Measurements from ENCODE around the gene SPOCK2. TPM values are rescaled to one million over a fixed set of nuclear protein-coding genes. Genes with fewer than 3 reads are reported as not detected.

The SPOCK2 gene
- polyA plus RNA-seq, 1 experiment = 0.04 TPM

DNA sequence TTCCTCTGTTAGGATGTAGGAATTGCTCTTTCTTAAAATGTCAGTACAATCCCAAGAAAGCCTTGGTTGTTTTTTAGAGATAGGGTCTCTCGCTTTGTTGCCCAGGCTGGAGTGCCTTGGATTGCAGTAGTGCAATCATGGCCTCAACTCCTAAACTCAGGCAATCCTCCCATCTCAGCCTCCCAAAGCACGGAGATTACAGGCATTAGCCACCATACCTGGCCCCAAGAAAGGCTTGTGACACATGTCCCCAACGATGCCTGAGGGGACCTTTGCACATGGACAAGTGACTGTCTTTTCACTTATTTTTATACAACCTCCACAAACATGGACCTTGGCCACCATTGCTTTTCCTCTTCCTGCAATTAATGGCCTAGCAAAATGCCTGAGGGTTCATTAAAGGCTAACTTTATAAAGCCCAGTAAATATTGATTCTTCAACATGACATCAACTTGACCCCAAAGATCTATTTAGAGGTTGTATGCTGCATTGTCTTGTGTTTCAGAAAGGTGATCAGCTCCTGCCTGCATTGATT lies 10.0 kb upstream of the SPOCK2 start:
- Histone ChIP-seq H3K27me3 (ENCODE audit: control insufficient read depth, insufficient read depth, low read length) (no peaks in the 10 kb centered on the region), H3K36me3 (ENCODE audit: control insufficient read depth, insufficient read depth, low read length) (no peaks in the 10 kb centered on the region; the same call in 1 of the 2 replicates), H3K4me3 (ENCODE audit: low read depth, low read length) (no peak overlapping the region)
- CTCF ChIA-PET = no interaction called here
- POLR2A ChIA-PET = no interaction called here
- TF ChIP-seq, protein P1, sequence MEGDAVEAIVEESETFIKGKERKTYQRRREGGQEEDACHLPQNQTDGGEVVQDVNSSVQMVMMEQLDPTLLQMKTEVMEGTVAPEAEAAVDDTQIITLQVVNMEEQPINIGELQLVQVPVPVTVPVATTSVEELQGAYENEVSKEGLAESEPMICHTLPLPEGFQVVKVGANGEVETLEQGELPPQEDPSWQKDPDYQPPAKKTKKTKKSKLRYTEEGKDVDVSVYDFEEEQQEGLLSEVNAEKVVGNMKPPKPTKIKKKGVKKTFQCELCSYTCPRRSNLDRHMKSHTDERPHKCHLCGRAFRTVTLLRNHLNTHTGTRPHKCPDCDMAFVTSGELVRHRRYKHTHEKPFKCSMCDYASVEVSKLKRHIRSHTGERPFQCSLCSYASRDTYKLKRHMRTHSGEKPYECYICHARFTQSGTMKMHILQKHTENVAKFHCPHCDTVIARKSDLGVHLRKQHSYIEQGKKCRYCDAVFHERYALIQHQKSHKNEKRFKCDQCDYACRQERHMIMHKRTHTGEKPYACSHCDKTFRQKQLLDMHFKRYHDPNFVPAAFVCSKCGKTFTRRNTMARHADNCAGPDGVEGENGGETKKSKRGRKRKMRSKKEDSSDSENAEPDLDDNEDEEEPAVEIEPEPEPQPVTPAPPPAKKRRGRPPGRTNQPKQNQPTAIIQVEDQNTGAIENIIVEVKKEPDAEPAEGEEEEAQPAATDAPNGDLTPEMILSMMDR (IDR thresholded peaks at IDR 0.05; ENCODE audit: insufficient read depth, low read depth, low read length) = no peak
- DNase-seq (ENCODE audit: low read depth) = no peak

DNA sequence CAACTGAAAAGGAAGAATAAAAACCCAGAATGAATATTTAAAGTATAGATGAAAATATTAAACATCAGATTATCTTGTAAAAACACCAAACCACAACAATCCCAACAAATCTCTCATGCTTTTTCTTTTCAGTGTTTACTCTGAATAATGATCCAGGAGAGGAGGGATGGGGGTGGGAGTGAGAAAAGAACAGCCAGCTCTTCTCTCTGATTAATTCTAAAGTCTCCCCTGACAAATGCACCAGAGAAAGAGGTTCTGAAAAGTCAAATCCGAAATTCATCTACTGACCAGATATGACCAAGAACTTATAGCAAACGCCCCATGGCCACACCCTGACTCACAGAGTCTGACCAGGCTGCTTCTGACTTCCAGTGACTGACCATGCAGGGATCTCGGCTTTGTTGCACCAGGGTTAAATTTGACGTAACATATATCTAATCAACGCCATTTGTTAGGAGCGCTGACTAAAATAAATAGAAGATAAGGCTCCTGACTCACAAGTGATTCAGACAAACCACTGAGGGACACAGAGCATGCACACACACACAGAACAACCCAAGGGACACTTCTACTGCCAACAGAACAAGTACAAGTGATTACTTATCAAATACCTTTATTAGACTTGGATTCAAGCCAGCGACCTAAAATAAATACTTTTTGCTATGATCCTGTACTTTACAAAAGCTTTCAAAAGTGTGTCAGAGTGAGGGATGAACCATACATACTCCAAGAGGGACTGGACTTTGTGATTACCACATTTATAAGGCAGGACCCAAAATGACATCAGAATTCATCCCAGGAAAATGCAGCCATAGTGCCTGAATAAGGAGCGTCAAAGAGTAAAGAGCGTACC lies 9.3 kb upstream of the SPOCK2 start:
- CTCF ChIA-PET = interaction anchor here (1.0 to 1.3 kb wide), 2 partner anchors 9 to 28 kb away, joined by 3 to 4 read pairs; partner anchors contain the start of gene SPOCK2
- DNase-seq (ENCODE audit: low read depth) = peak; percentile 52
- Histone ChIP-seq H3K36me3 (ENCODE audit: control insufficient read depth, insufficient read depth, low read length) (no peaks in the 10 kb centered on the region; the same call in 1 of the 2 replicates), H3K4me3 (ENCODE audit: low read depth, low read length) (no peak overlapping the region), H3K27me3 (ENCODE audit: control insufficient read depth, insufficient read depth, low read length) (no peaks in the 10 kb centered on the region)
- TF ChIP-seq, protein P1 (IDR thresholded peaks at IDR 0.05; ENCODE audit: insufficient read depth, low read depth, low read length) = no peak
- POLR2A ChIA-PET = no interaction called here

DNA sequence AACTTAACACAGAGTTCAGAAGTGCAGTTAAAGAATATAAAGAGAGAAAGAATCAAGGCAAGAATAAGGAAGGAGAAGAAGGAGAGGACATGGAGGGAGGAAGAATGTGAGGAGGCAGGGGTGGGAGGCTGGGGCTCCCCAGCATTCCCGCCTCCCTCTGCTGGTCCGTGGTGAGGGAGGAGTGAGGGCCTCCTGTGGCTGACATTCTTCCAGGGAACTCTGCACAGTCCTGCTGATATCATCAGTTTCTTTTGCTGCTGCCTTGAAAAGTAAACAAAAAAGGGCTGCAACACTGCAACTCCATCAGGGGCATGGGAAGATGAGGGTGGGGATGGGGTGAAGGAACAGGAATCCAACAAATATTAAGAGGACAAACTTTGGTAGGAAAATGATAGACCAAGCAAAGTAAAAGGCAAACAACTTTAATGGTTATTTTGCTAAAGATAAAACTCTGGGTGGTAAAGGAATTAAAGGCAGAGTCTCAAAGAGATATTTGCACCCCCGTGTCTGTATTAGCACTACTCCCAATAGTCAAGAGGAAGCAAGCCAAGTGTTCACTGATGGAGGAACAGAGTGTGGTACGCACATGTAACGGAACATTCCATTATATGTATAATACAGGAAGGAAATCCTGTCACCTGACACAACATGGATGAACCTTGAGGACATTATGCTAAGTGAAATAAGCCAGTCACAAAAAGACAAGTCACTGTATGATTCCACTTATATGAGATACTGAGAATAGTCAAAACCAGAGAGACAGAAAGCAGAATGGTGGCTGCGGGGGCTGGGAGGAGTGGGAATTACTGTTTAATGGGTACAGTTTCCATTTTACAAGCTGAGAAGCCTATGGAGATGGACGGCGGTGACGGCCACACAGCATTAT lies 8.0 kb upstream of the SPOCK2 start:
- DNase-seq (ENCODE audit: low read depth) = no peak
- TF ChIP-seq, protein P1 (IDR thresholded peaks at IDR 0.05; ENCODE audit: insufficient read depth, low read depth, low read length) = 0 out of 2 replicates have a peak, but pooled peaks have one; percentile 13
- Histone ChIP-seq H3K4me3 (ENCODE audit: low read depth, low read length) (no peak overlapping the region), H3K36me3 (ENCODE audit: control insufficient read depth, insufficient read depth, low read length) (no peaks in the 10 kb centered on the region; the same call in 1 of the 2 replicates), H3K27me3 (ENCODE audit: control insufficient read depth, insufficient read depth, low read length) (no peaks in the 10 kb centered on the region)
- CTCF ChIA-PET = interaction anchor here (1.0 to 1.5 kb wide), 4 partner anchors 8 to 200 kb away, joined by 3 to 6 read pairs (median 4); partner anchors contain the start of gene SPOCK2
- POLR2A ChIA-PET = no interaction called here

- POLR2A ChIA-PET = no interaction called here
- DNase-seq (ENCODE audit: low read depth) = no peak
- Histone ChIP-seq H3K36me3 (ENCODE audit: control insufficient read depth, insufficient read depth, low read length) (no peaks in the 10 kb centered on the region; the same call in 1 of the 2 replicates), H3K4me3 (ENCODE audit: low read depth, low read length) (no peak overlapping the region), H3K27me3 (ENCODE audit: control insufficient read depth, insufficient read depth, low read length) (peaks cover under 1% of the 10 kb centered on the region)
- CTCF ChIA-PET = interaction anchor here (1.2 to 1.5 kb wide), 2 partner anchors 31 to 199 kb away, joined by 4 to 6 read pairs; no protein-coding TSS in a partner anchor
- TF ChIP-seq, protein P1 (IDR thresholded peaks at IDR 0.05; ENCODE audit: insufficient read depth, low read depth, low read length) = no peak
Measured at GRCh38 chr10:72095195-72095594, 6.8 kb upstream of the SPOCK2 start.
